ENCODE measurements around the gene HCAR2. TPM values are rescaled to one million over a fixed set of nuclear protein-coding genes. Genes with fewer than 3 reads are reported as not detected.
"Not testable (repeated sequence)": the region's sequence is repeated elsewhere in the genome, so short reads cannot be mapped to it uniquely, and the experiment has no call there.

The HCAR2 gene
- total and polyA plus RNA-seq, 2 of the 13 experiments (the other 11 are each of a cell fraction or from before 2014, with no cell fraction given), result 0.09 to 5.6 TPM

- intact Hi-C loops (cut with micrococcal nuclease; ENCODE audit: unreplicated experiment), result not testable (repeated sequence)
Measured at GRCh38 chr12:122716658-122717057, 13.5 kb upstream of the HCAR2 start, which contains the start of gene HCAR3. HCAR3 (minus strand) TSS chr12:122716811; CDS start chr12:122716737, 74 bp downstream.

GRCh38 chr12:122715211-122715610, 12.1 kb upstream of the HCAR2 start:
- H2AFZ ChIP-seq (ENCODE audit: low read length); ATAC-seq; H3K9ac ChIP-seq (ENCODE audit: insufficient read depth, low read depth, low read length); POLR2A ChIA-PET; H3K9me3 ChIP-seq (ENCODE audit: low read length); H3K79me2 ChIP-seq (ENCODE audit: insufficient read depth, low read length); H3K36me3 ChIP-seq (replicated peaks in 1 of 2; ENCODE audit: control insufficient read depth in 1 of 2, insufficient read depth in 2 of 2, low read length in 2 of 2); H3K27me3 ChIP-seq (ENCODE audit: control insufficient read depth in 1 of 2, insufficient read depth in 2 of 2, low read length in 2 of 2); FAIRE-seq; H4K20me1 ChIP-seq (ENCODE audit: insufficient read depth, low read length); H3K4me3 ChIP-seq (replicated peaks in 1 of 3; ENCODE audit: insufficient read depth in 1 of 3, low read depth in 2 of 3, low read length in 3 of 3); H3K27ac ChIP-seq (ENCODE audit: extremely low read length, insufficient read depth, low read length); intact Hi-C loops (cut with micrococcal nuclease; ENCODE audit: unreplicated experiment); CTCF ChIA-PET (ENCODE audit: low intra/inter-chr PET ratio, low total read pairs); DNase-seq (ENCODE audit: low spot score); in situ Hi-C loops (cut with HindIII; ENCODE audit: extremely low pct_ligation_motif_present, low pct_unique_long_range_greater_than_20kb); BruUV-seq (replicated peaks): not testable (repeated sequence)
- peak overlapping the region; percentile 49; the same call in 1 of the 2 replicates for H3K4me2 ChIP-seq (ENCODE audit: low read depth, low read length)
- peaks cover 19% of the 10 kb centered on the region for H3K4me1 ChIP-seq (ENCODE audit: insufficient read depth, low read length)
- WGBS (ENCODE audit: low lambda C conversion rate), result 72% methylated on average over 6 of the region's 6 CpGs

More at GRCh38 chr12:122716658-122717057, 13.5 kb upstream of the HCAR2 start, which contains the start of gene HCAR3:
- CTCF ChIA-PET (ENCODE audit: low intra/inter-chr PET ratio, low total read pairs); H3K27ac ChIP-seq (ENCODE audit: extremely low read length, insufficient read depth, low read length); H3K9me3 ChIP-seq (ENCODE audit: low read length); H3K36me3 ChIP-seq (replicated peaks in 1 of 2; ENCODE audit: control insufficient read depth in 1 of 2, insufficient read depth in 2 of 2, low read length in 2 of 2); H3K79me2 ChIP-seq (ENCODE audit: insufficient read depth, low read length); FAIRE-seq; H3K27me3 ChIP-seq (ENCODE audit: control insufficient read depth in 1 of 2, insufficient read depth in 2 of 2, low read length in 2 of 2); H4K20me1 ChIP-seq (ENCODE audit: insufficient read depth, low read length); BruUV-seq (replicated peaks); POLR2A ChIA-PET; H2AFZ ChIP-seq (ENCODE audit: low read length); in situ Hi-C loops (cut with HindIII; ENCODE audit: extremely low pct_ligation_motif_present, low pct_unique_long_range_greater_than_20kb): not testable (repeated sequence)
- H3K9ac ChIP-seq (ENCODE audit: insufficient read depth, low read depth, low read length), result peak within 1 kb of the TSS; percentile 25; the same call in 1 of the 2 replicates
- H3K4me2 ChIP-seq (ENCODE audit: low read depth, low read length), result peak within 1 kb of the TSS; percentile 63
- TF ChIP-seq CEBPB (IDR thresholded peaks at IDR 0.05; ENCODE audit: borderline replicate concordance, low read depth, low read length), result peak; percentile 34; the same call in 1 of the 2 replicates
- peak; percentile 27; the same call in 1 of the 2 replicates for TF ChIP-seq DRAP1 (CRISPR knock-in tag; IDR thresholded peaks at IDR 0.05)
- peak; percentile 43; the same call in 1 of the 2 replicates for TF ChIP-seq SAP130 (CRISPR knock-in tag; IDR thresholded peaks at IDR 0.05; ENCODE audit: low read depth)
- ATAC-seq (peak; percentile 74), DNase-seq (ENCODE audit: low spot score) (peak; percentile 36)
- WGBS (ENCODE audit: low lambda C conversion rate), result 12% methylated on average over 8 of the region's 10 CpGs
- H3K4me3 ChIP-seq (replicated peaks in 1 of 3; ENCODE audit: insufficient read depth in 1 of 3, low read depth in 2 of 3, low read length in 3 of 3), result peak within 1 kb of the TSS in 1 of 3 experiments; percentile 52; a peak in 1 of 6 replicates
- H3K4me1 ChIP-seq (ENCODE audit: insufficient read depth, low read length), result peaks cover 34% of the 10 kb centered on the region

GRCh38 chr12:122713491-122714188, 10.5 kb upstream of the HCAR2 start:
- H4K20me1 ChIP-seq (ENCODE audit: insufficient read depth, low read length); CTCF ChIA-PET (ENCODE audit: low intra/inter-chr PET ratio, low total read pairs); H3K9ac ChIP-seq (ENCODE audit: insufficient read depth, low read depth, low read length); H3K4me2 ChIP-seq (ENCODE audit: low read depth, low read length); ATAC-seq; POLR2A ChIA-PET; H3K79me2 ChIP-seq (ENCODE audit: insufficient read depth, low read length); H2AFZ ChIP-seq (ENCODE audit: low read length); in situ Hi-C loops (cut with HindIII; ENCODE audit: extremely low pct_ligation_motif_present, low pct_unique_long_range_greater_than_20kb); FAIRE-seq; H3K27ac ChIP-seq (ENCODE audit: extremely low read length, insufficient read depth, low read length); H3K36me3 ChIP-seq (replicated peaks in 1 of 2; ENCODE audit: control insufficient read depth in 1 of 2, insufficient read depth in 2 of 2, low read length in 2 of 2); H3K4me3 ChIP-seq (replicated peaks in 1 of 3; ENCODE audit: insufficient read depth in 1 of 3, low read depth in 2 of 3, low read length in 3 of 3); H3K9me3 ChIP-seq (ENCODE audit: low read length); DNase-seq (ENCODE audit: low spot score); H3K27me3 ChIP-seq (ENCODE audit: control insufficient read depth in 1 of 2, insufficient read depth in 2 of 2, low read length in 2 of 2); BruUV-seq (replicated peaks); intact Hi-C loops (cut with micrococcal nuclease; ENCODE audit: unreplicated experiment): not testable (repeated sequence)
- peaks cover 14% of the 10 kb centered on the region for H3K4me1 ChIP-seq (ENCODE audit: insufficient read depth, low read length)
- WGBS (ENCODE audit: low lambda C conversion rate), result 63% methylated on average over 3 of the region's 10 CpGs

GRCh38 chr12:122711266-122711665, 8.1 kb upstream of the HCAR2 start:
- H3K36me3 ChIP-seq (replicated peaks in 1 of 2; ENCODE audit: control insufficient read depth in 1 of 2, insufficient read depth in 2 of 2, low read length in 2 of 2); intact Hi-C loops (cut with micrococcal nuclease; ENCODE audit: unreplicated experiment); DNase-seq (ENCODE audit: low spot score); H3K79me2 ChIP-seq (ENCODE audit: insufficient read depth, low read length); ATAC-seq; H3K4me3 ChIP-seq (replicated peaks in 1 of 3; ENCODE audit: insufficient read depth in 1 of 3, low read depth in 2 of 3, low read length in 3 of 3); H3K27me3 ChIP-seq (ENCODE audit: control insufficient read depth in 1 of 2, insufficient read depth in 2 of 2, low read length in 2 of 2); POLR2A ChIA-PET; FAIRE-seq; H3K4me2 ChIP-seq (ENCODE audit: low read depth, low read length); H4K20me1 ChIP-seq (ENCODE audit: insufficient read depth, low read length); CTCF ChIA-PET (ENCODE audit: low intra/inter-chr PET ratio, low total read pairs); H3K9ac ChIP-seq (ENCODE audit: insufficient read depth, low read depth, low read length); H3K4me1 ChIP-seq (ENCODE audit: insufficient read depth, low read length); BruUV-seq (replicated peaks); H3K27ac ChIP-seq (ENCODE audit: extremely low read length, insufficient read depth, low read length); in situ Hi-C loops (cut with HindIII; ENCODE audit: extremely low pct_ligation_motif_present, low pct_unique_long_range_greater_than_20kb); H2AFZ ChIP-seq (ENCODE audit: low read length); H3K9me3 ChIP-seq (ENCODE audit: low read length): not testable (repeated sequence)
- WGBS (ENCODE audit: low lambda C conversion rate), result 60% methylated on average over 1 of the region's 1 CpG
